Measurements from ENCODE around the gene RAMP2. TPM values are rescaled to one million over a fixed set of nuclear protein-coding genes. Genes with fewer than 3 reads are reported as not detected.

Gene RAMP2
- total and polyA plus RNA-seq, 2 of the 13 experiments (the other 11 are each of a cell fraction or from before 2014, with no cell fraction given): 1.4 to 5.2 TPM

- BruUV-seq (replicated peaks): no TSS peak
- Histone ChIP-seq H3K4me3 (replicated peaks in 1 of 3; ENCODE audit: insufficient read depth in 1 of 3, low read depth in 2 of 3, low read length in 3 of 3) (peak overlapping the region; percentile 74 to 96 (median 88)), H3K79me2 (ENCODE audit: insufficient read depth, low read length) (peaks cover 25% of the 10 kb centered on the region), H3K4me1 (ENCODE audit: insufficient read depth, low read length) (peaks cover 61% of the 10 kb centered on the region), H3K27ac (ENCODE audit: extremely low read length, insufficient read depth, low read length) (peak overlapping the region; percentile 66), H3K27me3 (ENCODE audit: control insufficient read depth in 1 of 2, insufficient read depth in 2 of 2, low read length in 2 of 2) (no peaks in the 10 kb centered on the region; a peak in 1 of 5 replicates), H3K9me3 (ENCODE audit: low read length) (no peaks in the 10 kb centered on the region), H4K20me1 (ENCODE audit: insufficient read depth, low read length) (no peaks in the 10 kb centered on the region), H3K9ac (ENCODE audit: insufficient read depth, low read depth, low read length) (peak overlapping the region; percentile 87), H2AFZ (ENCODE audit: low read length) (no peak overlapping the region), H3K4me2 (ENCODE audit: low read depth, low read length) (peak overlapping the region; percentile 97), H3K36me3 (replicated peaks in 1 of 2; ENCODE audit: control insufficient read depth in 1 of 2, insufficient read depth in 2 of 2, low read length in 2 of 2) (peaks cover 4 to 18% of the 10 kb centered on the region in 2 experiments; a peak in 4 of 5 replicates)
- WGBS (ENCODE audit: low lambda C conversion rate): 67% methylated on average over 3 of the region's 3 CpGs
- in situ Hi-C loops (cut with HindIII; ENCODE audit: extremely low pct_ligation_motif_present, low pct_unique_long_range_greater_than_20kb): no loop called here
- FAIRE-seq (no peak), ATAC-seq (no peak; the same call in 2 of the 3 replicates), DNase-seq (ENCODE audit: low spot score) (peak; percentile 49)
- ChIA-PET POLR2A (interaction anchor here (0.9 to 3.4 kb wide), 22 partner anchors 8 to 196 kb away, joined by 3 to 53 read pairs (median 8); partner anchors contain the start of genes AOC3, BECN1, CNTD1 and COA3), CTCF (ENCODE audit: low intra/inter-chr PET ratio, low total read pairs) (no interaction called here)
- intact Hi-C loops (cut with micrococcal nuclease; ENCODE audit: unreplicated experiment): no loop called here
- TF ChIP-seq RARG (CRISPR knock-in tag; IDR thresholded peaks at IDR 0.05; ENCODE audit: low read depth): 0 out of 2 replicates have a peak, but pooled peaks have one; percentile 6
- no peak for TF ChIP-seq ZBTB3 (CRISPR knock-in tag; IDR thresholded peaks at IDR 0.05; ENCODE audit: borderline replicate concordance, low read depth)
- TF ChIP-seq RERE (CRISPR knock-in tag; IDR thresholded peaks at IDR 0.05; ENCODE audit: low read depth): no peak
- TF ChIP-seq ZBTB7A (CRISPR knock-in tag; IDR thresholded peaks at IDR 0.05): no peak
- TF ChIP-seq HMG20A (CRISPR knock-in tag; IDR thresholded peaks at IDR 0.05; ENCODE audit: borderline replicate concordance): 0 out of 2 replicates have a peak, but pooled peaks have one; percentile 22
- no peak for TF ChIP-seq ZNF580 (CRISPR knock-in tag; IDR thresholded peaks at IDR 0.05; ENCODE audit: borderline replicate concordance, low read depth)
- TF ChIP-seq ZNF556 (CRISPR knock-in tag; IDR thresholded peaks at IDR 0.05; ENCODE audit: borderline replicate concordance): no peak
- peak; percentile 17; the same call in 1 of the 2 replicates for TF ChIP-seq ETV5 (CRISPR knock-in tag; IDR thresholded peaks at IDR 0.05; ENCODE audit: borderline replicate concordance)
- TF ChIP-seq DMTF1 (CRISPR knock-in tag; IDR thresholded peaks at IDR 0.05): no peak
- no peak for TF ChIP-seq THAP8 (CRISPR knock-in tag; IDR thresholded peaks at IDR 0.05; ENCODE audit: borderline replicate concordance)
- no peak for TF ChIP-seq NR3C1 (CRISPR knock-in tag; IDR thresholded peaks at IDR 0.05)
- peak; percentile 28; the same call in 1 of the 2 replicates for TF ChIP-seq MIXL1 (CRISPR knock-in tag; IDR thresholded peaks at IDR 0.05)
- TF ChIP-seq ARHGAP35 (CRISPR knock-in tag; IDR thresholded peaks at IDR 0.05; ENCODE audit: borderline replicate concordance): no peak
- TF ChIP-seq FOSL2 (CRISPR knock-in tag; IDR thresholded peaks at IDR 0.05): peak; percentile 72
- TF ChIP-seq IKZF4 (CRISPR knock-in tag; IDR thresholded peaks at IDR 0.05; ENCODE audit: borderline replicate concordance, low read depth, not compliant biosample characterization): no peak
Measured at GRCh38 chr17:42774066-42774745, 13.2 kb downstream of the RAMP2 start.
